Activated CD8-positive, alpha-beta memory T cell treated with anti-CD3 and anti-CD28 coated beads, Interleukin-2, amount 50 U/mL, for 24 hours (primary cell): ENCODE measurements around the gene PTCH2.

Experiments used
- DNase-seq: peaks from one replicate; pipeline ENCODE4 v3.0.0-alpha.2; 2020; ENCODE audit errors: extremely low read depth

PTCH2 gene, protein sequence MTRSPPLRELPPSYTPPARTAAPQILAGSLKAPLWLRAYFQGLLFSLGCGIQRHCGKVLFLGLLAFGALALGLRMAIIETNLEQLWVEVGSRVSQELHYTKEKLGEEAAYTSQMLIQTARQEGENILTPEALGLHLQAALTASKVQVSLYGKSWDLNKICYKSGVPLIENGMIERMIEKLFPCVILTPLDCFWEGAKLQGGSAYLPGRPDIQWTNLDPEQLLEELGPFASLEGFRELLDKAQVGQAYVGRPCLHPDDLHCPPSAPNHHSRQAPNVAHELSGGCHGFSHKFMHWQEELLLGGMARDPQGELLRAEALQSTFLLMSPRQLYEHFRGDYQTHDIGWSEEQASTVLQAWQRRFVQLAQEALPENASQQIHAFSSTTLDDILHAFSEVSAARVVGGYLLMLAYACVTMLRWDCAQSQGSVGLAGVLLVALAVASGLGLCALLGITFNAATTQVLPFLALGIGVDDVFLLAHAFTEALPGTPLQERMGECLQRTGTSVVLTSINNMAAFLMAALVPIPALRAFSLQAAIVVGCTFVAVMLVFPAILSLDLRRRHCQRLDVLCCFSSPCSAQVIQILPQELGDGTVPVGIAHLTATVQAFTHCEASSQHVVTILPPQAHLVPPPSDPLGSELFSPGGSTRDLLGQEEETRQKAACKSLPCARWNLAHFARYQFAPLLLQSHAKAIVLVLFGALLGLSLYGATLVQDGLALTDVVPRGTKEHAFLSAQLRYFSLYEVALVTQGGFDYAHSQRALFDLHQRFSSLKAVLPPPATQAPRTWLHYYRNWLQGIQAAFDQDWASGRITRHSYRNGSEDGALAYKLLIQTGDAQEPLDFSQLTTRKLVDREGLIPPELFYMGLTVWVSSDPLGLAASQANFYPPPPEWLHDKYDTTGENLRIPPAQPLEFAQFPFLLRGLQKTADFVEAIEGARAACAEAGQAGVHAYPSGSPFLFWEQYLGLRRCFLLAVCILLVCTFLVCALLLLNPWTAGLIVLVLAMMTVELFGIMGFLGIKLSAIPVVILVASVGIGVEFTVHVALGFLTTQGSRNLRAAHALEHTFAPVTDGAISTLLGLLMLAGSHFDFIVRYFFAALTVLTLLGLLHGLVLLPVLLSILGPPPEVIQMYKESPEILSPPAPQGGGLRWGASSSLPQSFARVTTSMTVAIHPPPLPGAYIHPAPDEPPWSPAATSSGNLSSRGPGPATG

DNA sequence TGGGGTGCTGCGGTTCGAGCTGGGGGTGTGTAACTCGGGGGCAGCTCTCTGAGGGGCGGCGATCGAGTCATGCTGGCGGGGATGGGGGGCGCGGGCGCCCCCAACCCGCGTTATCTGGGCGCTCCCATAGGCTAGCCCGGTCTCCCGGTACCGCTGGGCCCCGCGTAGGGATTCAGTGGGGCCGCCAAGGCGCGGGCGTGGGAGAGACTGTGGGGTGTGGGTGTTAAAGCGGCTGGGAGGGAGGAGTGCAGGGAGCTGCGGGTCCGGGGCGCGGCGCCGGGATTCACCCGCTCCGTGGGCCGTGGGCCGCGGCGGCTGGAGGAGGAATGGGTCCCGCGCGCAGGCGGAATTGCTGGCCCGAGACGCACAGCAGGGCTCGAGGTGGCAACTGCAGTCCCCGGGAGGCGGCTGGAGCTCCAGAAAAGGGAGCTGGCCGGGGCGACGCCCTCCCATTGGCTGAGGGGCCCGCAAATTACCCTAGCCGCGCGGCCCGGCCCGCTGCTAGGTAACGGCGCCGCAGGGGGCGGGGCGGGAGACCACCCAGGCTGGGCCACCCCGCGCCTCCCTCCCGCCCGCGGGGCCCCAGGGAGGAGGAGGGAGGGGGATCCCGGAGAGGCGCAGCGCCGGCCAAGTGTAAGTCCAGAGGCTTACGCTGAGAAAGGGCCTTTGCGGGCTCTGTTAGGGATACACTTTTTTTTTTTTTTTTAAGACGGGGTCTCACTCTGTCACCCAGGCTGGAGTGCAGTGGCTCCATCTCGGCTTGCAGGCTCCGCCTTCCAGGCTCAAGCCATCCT lies at the start of gene PTCH2:
Gene PTCH2 (minus strand): TSS at position 392 of the 794 bp plus-strand sequence. CDS start 321 bp downstream, at position 71.
- DNase-seq: no peak

- DNase-seq: no peak
Observed at GRCh38 chr1:44890007-44890406, 47.0 kb upstream of the PTCH2 start.

DNA sequence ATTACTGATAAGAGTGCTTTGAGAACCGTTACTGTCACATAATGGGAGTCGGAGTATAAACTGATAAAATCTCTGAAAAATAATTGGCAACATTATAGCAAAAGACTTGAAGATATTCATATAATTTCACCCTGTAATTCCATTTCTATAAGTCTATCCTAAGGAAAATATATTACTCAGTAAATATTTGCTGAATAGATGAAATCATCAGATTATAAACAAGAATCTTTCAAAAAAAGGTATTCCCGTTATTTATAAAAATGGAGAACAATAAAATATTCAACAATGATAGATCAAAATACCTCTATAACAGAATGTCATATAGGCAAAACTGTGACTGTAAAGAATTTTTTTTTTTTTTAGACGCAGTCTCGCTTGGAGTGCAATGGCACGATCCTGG lies 42.4 kb upstream of the PTCH2 start:
- no peak for DNase-seq

GRCh38 chr1:44884746-44885145 lies 41.7 kb upstream of the PTCH2 start:
- no peak for DNase-seq

- no peak for DNase-seq
Observed at GRCh38 chr1:44881011-44881632, 38.1 kb upstream of the PTCH2 start.

DNA sequence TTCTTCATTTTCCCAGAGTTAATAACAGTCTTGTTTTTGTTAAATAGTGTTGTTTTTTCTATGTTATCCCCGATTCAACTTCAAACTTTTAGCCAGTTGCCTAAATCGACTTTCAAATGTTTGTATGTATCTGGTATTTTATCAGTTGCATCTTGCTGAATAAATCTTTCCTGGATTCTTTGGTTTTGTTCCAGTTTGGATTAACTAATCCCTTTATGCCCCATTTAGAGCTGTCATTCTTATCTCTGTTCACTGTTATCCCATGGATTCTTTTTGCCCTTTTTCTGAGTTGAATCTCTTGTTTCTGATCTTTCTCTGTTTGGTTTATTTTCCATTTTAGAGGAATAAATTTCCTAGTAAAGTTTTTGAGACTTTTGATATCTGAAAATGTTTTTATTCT lies 31.1 kb upstream of the PTCH2 start:
- DNase-seq: no peak

DNA sequence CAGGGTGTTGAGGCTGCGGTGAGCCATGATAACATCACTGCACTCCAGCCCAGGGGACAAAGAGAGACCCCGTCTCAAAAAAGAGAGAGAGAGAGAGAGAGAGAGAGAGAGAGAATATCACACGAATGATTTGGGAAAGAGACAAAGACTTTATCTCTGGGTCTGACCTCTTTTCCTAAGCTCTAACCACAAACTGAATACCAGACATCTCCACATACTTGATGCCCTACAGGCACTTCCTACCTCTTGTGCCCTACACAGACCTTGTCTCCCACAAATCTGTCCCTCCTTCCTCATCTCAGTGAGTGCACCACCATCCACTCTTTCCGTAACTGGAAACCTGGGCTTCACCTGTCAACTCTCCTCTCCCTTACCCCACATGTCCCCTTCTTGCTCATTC lies 27.0 kb upstream of the PTCH2 start:
- DNase-seq: no peak

- DNase-seq: no peak
Observed at GRCh38 chr1:44867801-44868200, 24.7 kb upstream of the PTCH2 start.

GRCh38 chr1:44862829-44863401 lies 19.9 kb upstream of the PTCH2 start:
- no peak for DNase-seq

- no peak for DNase-seq
Observed at GRCh38 chr1:44860891-44861425, 17.9 kb upstream of the PTCH2 start.

DNA sequence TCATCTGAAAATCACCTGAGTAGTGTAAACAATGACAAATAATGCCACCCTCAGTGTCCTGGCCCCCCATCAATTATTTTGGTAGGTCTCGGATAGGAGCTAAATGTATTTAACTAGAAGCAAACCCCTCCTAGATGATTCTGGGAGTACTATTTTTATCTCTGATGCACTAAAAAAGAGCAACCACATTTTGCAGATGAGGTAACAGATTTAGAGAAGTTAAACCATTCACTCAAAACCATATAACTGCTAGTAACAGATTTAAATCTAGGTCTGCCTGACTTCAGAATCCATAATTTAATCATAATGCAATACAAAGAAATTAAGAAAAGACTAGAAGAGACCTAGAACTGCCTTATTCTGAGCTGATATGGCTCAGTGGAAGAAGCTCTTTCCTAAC lies 17.3 kb upstream of the PTCH2 start:
- DNase-seq: no peak

DNA sequence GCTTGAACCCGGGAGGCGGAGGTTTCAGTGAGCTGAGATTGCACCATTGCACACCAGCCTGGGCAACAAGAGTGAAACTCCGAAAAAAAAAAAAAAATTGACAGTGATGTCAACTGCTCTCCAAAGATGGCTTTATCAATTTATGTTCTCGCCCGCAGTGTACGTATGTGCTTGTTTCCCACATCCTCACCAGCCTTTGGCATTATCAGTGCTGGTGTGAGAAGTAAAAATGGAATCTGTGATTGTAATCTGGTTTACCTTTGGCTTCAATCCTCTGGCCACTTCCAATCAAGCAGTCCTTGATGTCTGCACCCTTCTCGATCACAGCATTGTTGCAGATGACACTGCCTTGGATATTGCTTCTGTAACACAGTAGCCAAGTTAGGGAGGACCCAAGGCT lies 14.4 kb upstream of the PTCH2 start:
- DNase-seq: no peak

DNA sequence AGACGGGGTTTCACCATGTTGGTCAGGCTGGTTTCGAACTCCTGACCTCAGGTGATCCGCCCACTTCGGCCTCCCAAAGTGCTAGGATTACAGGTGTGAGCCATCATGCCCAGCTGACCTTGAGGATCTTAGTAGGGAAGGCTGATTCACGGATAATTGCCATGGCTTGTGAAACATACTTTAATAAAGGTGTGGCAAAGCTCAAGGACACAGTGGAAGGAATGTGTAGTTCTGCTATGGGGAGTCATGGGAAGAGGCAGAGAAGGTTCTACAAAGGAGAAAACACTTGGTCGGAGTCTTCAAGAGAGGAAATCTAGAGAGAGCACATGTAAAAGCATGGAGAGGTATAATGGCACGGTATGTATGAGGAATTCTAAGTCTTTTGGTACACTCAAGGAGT lies 12.7 kb upstream of the PTCH2 start:
- DNase-seq: no peak

DNA sequence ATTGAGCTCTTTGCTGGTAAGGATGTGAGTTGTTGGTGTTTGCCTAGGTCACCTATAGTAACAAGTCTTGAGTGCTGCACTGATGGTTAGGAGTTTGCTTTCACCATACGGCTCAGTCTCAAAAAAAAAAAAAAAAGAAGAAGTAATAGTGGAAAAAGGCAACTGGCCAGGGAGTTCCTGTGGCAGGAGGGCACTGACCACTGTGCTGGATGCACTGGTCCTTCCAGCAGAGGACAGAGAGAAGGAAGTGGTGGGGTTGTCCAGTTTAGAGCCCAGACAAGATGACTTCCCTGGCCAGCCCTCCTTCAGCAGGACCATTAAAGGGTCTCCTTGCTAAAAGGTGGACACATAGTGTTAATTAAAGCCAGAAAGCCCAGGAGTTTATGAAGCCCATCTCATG lies 11.9 kb upstream of the PTCH2 start:
- DNase-seq: no peak

- DNase-seq: no peak
Observed at GRCh38 chr1:44853201-44853600, 10.1 kb upstream of the PTCH2 start.

- DNase-seq: no peak
Observed at GRCh38 chr1:44851308-44851707, 8.3 kb upstream of the PTCH2 start.

DNA sequence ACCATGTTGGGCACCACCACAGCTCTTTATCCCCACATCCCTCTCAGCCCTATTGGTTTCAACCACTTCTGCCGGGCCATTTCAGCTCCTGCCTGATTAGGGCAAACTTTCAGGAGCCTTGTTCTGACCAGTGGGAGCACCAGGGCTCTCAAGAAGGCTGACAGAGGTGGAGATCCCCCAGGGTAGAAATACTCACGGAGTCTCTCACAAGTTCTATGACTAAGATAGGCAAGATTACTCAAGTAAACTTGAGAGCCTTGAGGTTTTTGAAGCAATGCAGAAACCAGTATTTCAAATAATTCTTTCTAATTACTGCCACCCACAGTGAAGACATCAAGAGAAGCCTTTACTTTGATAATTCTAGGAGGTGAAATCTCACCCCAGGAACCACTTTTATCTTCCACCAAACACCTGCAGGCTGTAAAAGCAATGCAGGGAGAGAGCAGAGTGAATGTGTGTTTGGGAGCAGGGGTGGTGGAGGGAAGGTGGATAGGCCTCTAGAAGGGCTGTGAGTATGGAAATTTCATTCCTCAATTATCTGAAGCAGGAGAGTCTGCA lies 6.6 kb upstream of the PTCH2 start:
- no peak for DNase-seq

DNA sequence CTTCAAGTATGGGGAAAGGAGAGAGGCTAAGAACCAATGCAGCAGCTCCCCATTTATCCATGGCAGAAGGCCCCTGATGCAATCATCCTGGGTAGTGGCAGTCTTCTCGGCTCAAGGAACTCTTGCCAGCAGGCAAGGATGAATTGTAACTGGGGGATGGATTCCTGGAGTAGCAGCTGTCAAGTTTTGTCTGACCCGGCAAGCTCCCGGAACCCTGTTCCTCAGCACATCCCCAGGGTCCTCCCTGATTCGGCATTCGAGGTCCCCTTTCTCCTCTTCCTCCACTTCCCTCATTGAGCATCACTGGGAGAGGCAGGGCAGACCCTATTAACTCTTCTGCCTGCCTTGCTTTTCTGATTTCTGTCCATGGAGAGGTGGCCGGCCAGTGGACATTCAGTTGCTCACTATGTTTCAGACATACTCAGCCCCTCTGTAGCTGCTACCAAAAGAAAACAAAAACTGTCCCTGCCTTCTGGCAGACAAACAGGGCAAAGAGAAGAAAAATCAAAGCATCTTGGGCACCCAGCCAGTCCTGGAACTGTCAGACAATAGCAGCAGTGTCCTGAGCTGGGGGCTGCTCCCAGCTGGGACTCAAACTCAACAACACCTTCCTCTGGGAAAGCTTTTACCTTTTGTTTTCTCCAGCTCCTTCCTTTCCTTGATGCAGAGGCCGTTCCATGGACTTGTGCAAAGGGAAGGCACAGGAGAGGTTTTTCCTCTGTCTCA lies 5.6 kb upstream of the PTCH2 start:
- no peak for DNase-seq

DNA sequence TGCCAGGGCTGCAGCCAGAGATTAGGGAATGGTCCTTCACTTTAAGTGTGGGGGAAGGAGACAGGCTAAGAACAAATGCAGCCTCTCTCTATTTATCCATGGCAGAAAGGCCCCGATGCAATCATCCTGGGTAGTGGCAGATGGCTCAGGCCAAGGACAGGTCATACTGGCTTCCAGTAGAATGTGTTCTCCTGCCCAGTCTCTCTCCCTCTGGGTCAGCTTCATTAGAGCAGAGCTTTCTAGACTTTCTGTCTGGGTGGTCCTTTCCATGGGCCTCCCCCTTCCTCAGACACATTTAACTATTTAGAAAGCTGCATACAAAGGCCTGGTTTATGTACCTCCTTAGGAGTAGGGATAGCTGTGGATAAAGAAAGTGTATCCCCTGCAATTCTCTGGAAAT lies 4.8 kb upstream of the PTCH2 start:
- no peak for DNase-seq
